Lung (tissue), 12 donors: ENCODE data around the gene SHROOM4. TPM values are rescaled to one million over a fixed set of nuclear protein-coding genes. Genes with fewer than 3 reads are reported as not detected.

Source experiments
- ATAC-seq: fragments of 200-7000 bp; cut with Tn5 transposase; one replicate; pipeline ENCODE4 v1.9.1; 2020; ENCODE audit warnings: moderate number of reproducible peaks; ENCODE audit not compliant: insufficient read depth, low FRiP score
- DNase-seq, 3 donors: peaks; one replicate each; pipeline ENCODE4 v3.0.0-alpha.2; 2013 to 2017
- H3K27ac ChIP-seq, 2 donors: one replicate each; pipeline ENCODE4 v1.5.1; 2013; ENCODE audit warnings: mild to moderate bottlenecking in 2 of 2, moderate library complexity in 2 of 2, control low read depth in 1 of 2, inconsistent platforms in 1 of 2, low read depth in 1 of 2, low read length in 1 of 2
- H3K27me3 ChIP-seq, 3 donors: one replicate each; pipeline ENCODE4 v1.5.1; 2013; ENCODE audit warnings: low read length in 2 of 3; ENCODE audit not compliant: control insufficient read depth in 3 of 3, insufficient read depth in 3 of 3
- H3K36me3 ChIP-seq, 4 donors: one replicate each; pipeline ENCODE4 v1.5.1; 2013; ENCODE audit warnings: low read length in 4 of 4, mild to moderate bottlenecking in 1 of 4, moderate library complexity in 1 of 4; ENCODE audit not compliant: control insufficient read depth in 4 of 4, insufficient read depth in 4 of 4
- H3K4me1 ChIP-seq, 5 donors: one replicate each; pipeline ENCODE4 v1.5.1; 2013; ENCODE audit warnings: low read length in 5 of 5, mild to moderate bottlenecking in 2 of 5, moderate library complexity in 1 of 5; ENCODE audit not compliant: control insufficient read depth in 5 of 5, insufficient read depth in 5 of 5
- H3K4me3 ChIP-seq: one replicate; pipeline ENCODE4 v1.5.1; 2013; ENCODE audit warnings: mild to moderate bottlenecking, control low read depth, moderate library complexity
- H3K9ac ChIP-seq, 2 donors: one replicate each; pipeline ENCODE4 v1.5.1; 2013; ENCODE audit warnings: low read length in 2 of 2, control low read depth in 1 of 2; ENCODE audit not compliant: insufficient read depth in 1 of 2
- H3K9me3 ChIP-seq, 4 donors: one replicate each; pipeline ENCODE4 v1.5.1; 2013; ENCODE audit warnings: low read length in 3 of 4, mild to moderate bottlenecking in 1 of 4, moderate library complexity in 1 of 4; ENCODE audit not compliant: control insufficient read depth in 4 of 4, insufficient read depth in 3 of 4
- WGBS, 2 donors: extraction: QIAGEN DNeasy Blood & Tissue Kit; methylation state at CpG; one replicate each; pipeline ENCODE4 v1.1.7; 2013; 5-methylcytosine and 5-hydroxymethylcytosine counted together
- polyA plus RNA-seq, 2 donors: library from polyadenylated mRNA; stranded (reverse); fragments of 200-250 nt; gene quantifications; one replicate each; pipeline ENCODE4 v1.2.1, GENCODE V29; 2013
- total RNA-seq, 2 donors: library from RNA; depleted of rRNA in 1 of 2; stranded (reverse); fragments of >200 nt in 1 of 2; gene quantifications; one replicate each; pipeline ENCODE4 v1.2.1, GENCODE V29; 2014 to 2021
- TF ChIP-seq, protein P1 (sequence below): IDR thresholded peaks from 2 replicates; pipeline ENCODE4 v1.5.1; 2012; ENCODE audit warnings: mild to moderate bottlenecking; ENCODE audit errors: control extremely low read depth, extremely low read depth
- donor health status: control.
- donor health status: control.
- donor health status: Bipolar disorder and iron deficiency.
- donor health status: healthy.
- donor health status: DM: yes; HTN: yes; CAD: no.

SHROOM4 gene
- total and polyA plus RNA-seq, 4 donors = 6.8 to 63.3 (median 18.9) TPM

GRCh38 chrX:50770702-50771101 lies 43.3 kb downstream of the SHROOM4 start:
- DNase-seq (peak; percentile 77 to 90 (median 79)), ATAC-seq (peak; percentile 69)
- Histone ChIP-seq H3K27ac (peak overlapping the region in 1 of 2 donors; percentile 2), H3K9ac (no peak overlapping the region), H3K9me3 (no peaks in the 10 kb centered on the region), H3K27me3 (peaks cover 0 to 12% (median 0%) of the 10 kb centered on the region in 3 donors), H3K4me1 (peaks cover 0 to 13% (median 2%) of the 10 kb centered on the region in 5 donors), H3K4me3 (no peak overlapping the region), H3K36me3 (no peaks in the 10 kb centered on the region)
- TF ChIP-seq, protein P1, sequence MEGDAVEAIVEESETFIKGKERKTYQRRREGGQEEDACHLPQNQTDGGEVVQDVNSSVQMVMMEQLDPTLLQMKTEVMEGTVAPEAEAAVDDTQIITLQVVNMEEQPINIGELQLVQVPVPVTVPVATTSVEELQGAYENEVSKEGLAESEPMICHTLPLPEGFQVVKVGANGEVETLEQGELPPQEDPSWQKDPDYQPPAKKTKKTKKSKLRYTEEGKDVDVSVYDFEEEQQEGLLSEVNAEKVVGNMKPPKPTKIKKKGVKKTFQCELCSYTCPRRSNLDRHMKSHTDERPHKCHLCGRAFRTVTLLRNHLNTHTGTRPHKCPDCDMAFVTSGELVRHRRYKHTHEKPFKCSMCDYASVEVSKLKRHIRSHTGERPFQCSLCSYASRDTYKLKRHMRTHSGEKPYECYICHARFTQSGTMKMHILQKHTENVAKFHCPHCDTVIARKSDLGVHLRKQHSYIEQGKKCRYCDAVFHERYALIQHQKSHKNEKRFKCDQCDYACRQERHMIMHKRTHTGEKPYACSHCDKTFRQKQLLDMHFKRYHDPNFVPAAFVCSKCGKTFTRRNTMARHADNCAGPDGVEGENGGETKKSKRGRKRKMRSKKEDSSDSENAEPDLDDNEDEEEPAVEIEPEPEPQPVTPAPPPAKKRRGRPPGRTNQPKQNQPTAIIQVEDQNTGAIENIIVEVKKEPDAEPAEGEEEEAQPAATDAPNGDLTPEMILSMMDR = no peak
- 31 to 46% methylated on average over 2 of the region's 2 CpGs for whole genome bisulfite sequencing, 2 donors

DNA sequence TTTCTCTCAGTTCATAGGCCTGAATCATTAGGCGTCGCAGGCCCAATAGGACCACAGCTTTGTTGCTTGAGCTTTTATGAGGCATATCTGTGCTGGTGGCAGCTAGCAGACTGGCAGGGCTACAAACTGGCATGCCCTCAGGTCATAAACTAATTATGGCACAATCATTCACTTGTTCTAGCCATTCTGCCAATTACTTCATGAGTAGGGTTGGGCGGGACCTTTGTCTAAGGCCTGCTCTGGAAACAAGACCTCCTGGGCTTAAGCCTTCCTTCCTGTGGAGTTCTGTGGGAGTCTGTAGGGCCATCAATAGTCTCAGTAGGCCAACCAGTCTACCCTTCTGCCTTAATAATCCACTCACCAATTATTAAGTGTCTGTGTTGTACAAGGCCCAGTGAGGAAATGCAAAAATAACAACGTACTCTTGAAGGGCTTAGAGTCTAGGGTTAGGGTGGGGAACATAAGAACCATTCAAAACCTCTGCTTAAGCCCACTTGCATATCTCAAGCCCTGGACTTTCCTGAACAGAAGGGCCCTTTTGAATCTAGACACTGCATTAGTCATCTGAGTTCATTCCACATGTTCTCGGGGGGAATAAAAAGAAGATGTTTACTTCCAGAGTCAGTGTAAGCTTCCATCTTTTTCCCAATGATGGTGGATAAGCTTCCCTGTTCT lies 44.5 kb downstream of the SHROOM4 start:
- WGBS, 2 donors = 77% methylated on average over 5 of the region's 5 CpGs
- Histone ChIP-seq H3K9me3 (no peaks in the 10 kb centered on the region), H3K36me3 (no peaks in the 10 kb centered on the region), H3K4me3 (no peak overlapping the region), H3K9ac (no peak overlapping the region), H3K27ac (peak overlapping the region in 1 of 2 donors; percentile 74), H3K27me3 (peaks cover 0 to 18% (median 0%) of the 10 kb centered on the region in 3 donors), H3K4me1 (peaks cover 0 to 13% (median 2%) of the 10 kb centered on the region in 5 donors)
- ATAC-seq = peak; percentile 46
- TF ChIP-seq, protein P1 = no peak
- no peak for DNase-seq

- Histone ChIP-seq H3K36me3 (no peaks in the 10 kb centered on the region), H3K9me3 (no peaks in the 10 kb centered on the region), H3K4me3 (no peak overlapping the region), H3K9ac (no peak overlapping the region), H3K27ac (no peak overlapping the region), H3K4me1 (peaks cover 0 to 13% (median 2%) of the 10 kb centered on the region in 5 donors), H3K27me3 (peaks cover 0 to 20% (median 1%) of the 10 kb centered on the region in 3 donors)
- DNase-seq = no peak
- ATAC-seq = no peak
- TF ChIP-seq, protein P1 = no peak
- WGBS, 2 donors = 31 to 39% methylated on average over 1 of the region's 1 CpG
Measured at GRCh38 chrX:50768801-50769200, 45.2 kb downstream of the SHROOM4 start.

- H3K4me3 ChIP-seq = no peak overlapping the region
- H3K9me3 ChIP-seq = no peaks in the 10 kb centered on the region
- DNase-seq (no peak), ATAC-seq (no peak)
- H3K27me3 ChIP-seq = peaks cover 0 to 20% (median 5%) of the 10 kb centered on the region in 3 donors
- H3K4me1 ChIP-seq = peaks cover 0 to 13% (median 2%) of the 10 kb centered on the region in 5 donors
- no peak overlapping the region for H3K9ac ChIP-seq
- TF ChIP-seq, protein P1 = no peak
- H3K36me3 ChIP-seq = no peaks in the 10 kb centered on the region
- 74 to 98% methylated on average over 3 of the region's 3 CpGs for WGBS, 2 donors
- H3K27ac ChIP-seq = no peak overlapping the region
Measured at GRCh38 chrX:50765986-50766385, 48.0 kb downstream of the SHROOM4 start.
